Testis (tissue), 3 donors: ENCODE data around the gene AGPAT1. TPM values are rescaled to one million over a fixed set of nuclear protein-coding genes. Genes with fewer than 3 reads are reported as not detected.

ENCODE experiments used
- DNase-seq: peaks from one replicate; pipeline ENCODE4 v3.0.0-alpha.2; 2019
- H3K27ac ChIP-seq, 2 donors: fragments of 200-600 bp; sonication (generic); one replicate each; pipeline ENCODE4 v1.5.1; 2019
- H3K27me3 ChIP-seq: fragments of 200-600 bp; sonication (generic); one replicate; pipeline ENCODE4 v1.5.1; 2019
- H3K36me3 ChIP-seq: fragments of 200-600 bp; sonication (generic); one replicate; pipeline ENCODE4 v1.5.1; 2017; ENCODE audit warnings: low read depth; ENCODE audit errors: missing control alignments
- H3K4me1 ChIP-seq: fragments of 200-600 bp; sonication (generic); one replicate; pipeline ENCODE4 v1.5.1; 2019
- H3K4me3 ChIP-seq, 2 donors: fragments of 200-600 bp; sonication (generic); one replicate each; pipeline ENCODE4 v1.5.1; 2017 to 2019
- H3K9me3 ChIP-seq: fragments of 200-600 bp; sonication (generic); one replicate; pipeline ENCODE4 v1.5.1; 2017
- POLR2A ChIP-seq: fragments of 450-650 bp; IDR thresholded peaks from one replicate; pipeline ENCODE4 v1.6.1; 2017; ENCODE audit warnings: antibody characterized with exemption, mild to moderate bottlenecking, moderate library complexity
- WGBS, 2 donors: methylation state at CpG; one replicate each; pipeline ENCODE4 v1.1.5; 2018; 5-methylcytosine and 5-hydroxymethylcytosine counted together
- intact Hi-C: fragments of 100-400 bp; cut with DNase I; formaldehyde crosslinking; loops from one replicate; pipeline ENCODE4 v1.15.1; 2023; ENCODE audit warnings: low total_unique reads
- polyA plus RNA-seq: library from polyadenylated mRNA; stranded (reverse); fragments of 350-450 nt; fragmentation: Illumina TruSeq; extraction: RNeasy Lipid Tissue Mini Kit (QIAGEN cat#74804); gene quantifications from one replicate; pipeline ENCODE4 v1.2.3, GENCODE V29; 2014; ENCODE audit warnings: low read depth, low replicate concordance; ENCODE audit not compliant: insufficient read depth
- total RNA-seq, 2 donors: library from RNA; depleted of rRNA; stranded (reverse); fragments of >200 nt; gene quantifications; one replicate each; pipeline ENCODE4 v1.2.3, GENCODE V29; 2016
- TF ChIP-seq, protein P1 (sequence below), 3 experiments: fragments of 450-650 bp in 2 of 3; fragments of 200-600 bp in 1 of 3; sonication (generic) in 1 of 3; IDR thresholded peaks; one replicate each; pipeline ENCODE4 v1.5.1; 2016 to 2019; ENCODE audit warnings: antibody characterized with exemption in 3 of 3, mild to moderate bottlenecking in 2 of 3, moderate library complexity in 1 of 3

The AGPAT1 gene
- total and polyA plus RNA-seq, 3 donors from 2014 or later: 107 to 158 (median 115) TPM

DNA sequence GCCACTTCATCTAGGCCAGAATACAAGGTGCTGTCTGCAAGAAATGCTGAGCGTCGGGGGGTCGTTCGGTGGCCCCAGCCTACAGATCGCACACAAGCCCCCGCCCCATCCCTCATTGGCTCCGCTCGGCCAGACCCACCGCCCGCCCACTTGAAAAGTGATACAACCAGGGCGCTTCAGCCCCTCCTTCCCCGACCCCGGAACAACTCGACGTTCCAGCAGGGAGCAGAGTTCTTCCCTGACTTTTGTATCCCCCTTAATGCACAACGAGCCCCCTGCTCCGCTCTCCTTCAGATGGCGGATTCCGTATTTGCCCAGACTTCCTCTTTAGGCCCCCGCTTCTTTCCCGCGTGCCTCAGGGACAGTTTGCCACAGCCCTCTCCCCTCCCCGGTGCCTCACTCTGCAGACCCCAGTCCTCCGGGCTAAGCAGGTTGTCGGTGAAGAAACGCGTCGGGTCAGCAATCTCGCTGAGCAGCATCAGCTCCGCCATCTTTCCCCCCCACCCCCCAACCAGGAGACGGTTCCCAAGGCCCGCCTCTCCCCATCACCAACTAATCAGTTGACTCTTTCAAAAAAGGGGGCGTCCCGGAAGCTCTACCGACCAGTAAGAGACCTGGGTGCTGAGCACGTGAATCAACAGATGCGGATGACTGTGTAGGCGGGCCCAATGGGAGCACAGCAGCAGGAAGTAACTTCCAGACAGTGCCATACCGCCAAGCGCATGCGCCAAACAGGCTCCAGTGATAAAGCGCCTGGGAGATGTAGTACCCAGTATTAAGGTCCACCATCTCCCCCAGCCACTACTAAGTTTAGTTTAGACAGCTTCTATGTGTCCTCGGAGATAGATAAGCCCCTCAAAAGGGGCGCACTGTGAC is 47.9 kb downstream of the AGPAT1 start, which contains the start of gene ATF6B:
Gene ATF6B, minus strand, starts transcription at position 530 of the 876 bp plus-strand sequence. Its CDS starts 39 bp downstream, at position 491.
- TF ChIP-seq POLR2A: no peak
- TF ChIP-seq, protein P1, sequence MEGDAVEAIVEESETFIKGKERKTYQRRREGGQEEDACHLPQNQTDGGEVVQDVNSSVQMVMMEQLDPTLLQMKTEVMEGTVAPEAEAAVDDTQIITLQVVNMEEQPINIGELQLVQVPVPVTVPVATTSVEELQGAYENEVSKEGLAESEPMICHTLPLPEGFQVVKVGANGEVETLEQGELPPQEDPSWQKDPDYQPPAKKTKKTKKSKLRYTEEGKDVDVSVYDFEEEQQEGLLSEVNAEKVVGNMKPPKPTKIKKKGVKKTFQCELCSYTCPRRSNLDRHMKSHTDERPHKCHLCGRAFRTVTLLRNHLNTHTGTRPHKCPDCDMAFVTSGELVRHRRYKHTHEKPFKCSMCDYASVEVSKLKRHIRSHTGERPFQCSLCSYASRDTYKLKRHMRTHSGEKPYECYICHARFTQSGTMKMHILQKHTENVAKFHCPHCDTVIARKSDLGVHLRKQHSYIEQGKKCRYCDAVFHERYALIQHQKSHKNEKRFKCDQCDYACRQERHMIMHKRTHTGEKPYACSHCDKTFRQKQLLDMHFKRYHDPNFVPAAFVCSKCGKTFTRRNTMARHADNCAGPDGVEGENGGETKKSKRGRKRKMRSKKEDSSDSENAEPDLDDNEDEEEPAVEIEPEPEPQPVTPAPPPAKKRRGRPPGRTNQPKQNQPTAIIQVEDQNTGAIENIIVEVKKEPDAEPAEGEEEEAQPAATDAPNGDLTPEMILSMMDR (IDR thresholded peaks at IDR 0.05): no peak
- Histone ChIP-seq H3K9me3 (no peaks in the 10 kb centered on the region), H3K4me3 (peak within 1 kb of the TSS; percentile 87 to 90), H3K36me3 (no peaks in the 10 kb centered on the region), H3K27me3 (no peaks in the 10 kb centered on the region), H3K4me1 (peaks cover 23% of the 10 kb centered on the region), H3K27ac (peak within 1 kb of the TSS; percentile 92 to 99)
- intact Hi-C loops: loop anchor here (10.0 kb wide), 1 partner anchor 173 kb away; the partner anchor contains the start of genes NELFE and SKIC2
- peak; percentile 100 for DNase-seq
- WGBS, 2 donors: 0 to 1% methylated on average over 38 to 44 of the region's 44 CpGs

DNA sequence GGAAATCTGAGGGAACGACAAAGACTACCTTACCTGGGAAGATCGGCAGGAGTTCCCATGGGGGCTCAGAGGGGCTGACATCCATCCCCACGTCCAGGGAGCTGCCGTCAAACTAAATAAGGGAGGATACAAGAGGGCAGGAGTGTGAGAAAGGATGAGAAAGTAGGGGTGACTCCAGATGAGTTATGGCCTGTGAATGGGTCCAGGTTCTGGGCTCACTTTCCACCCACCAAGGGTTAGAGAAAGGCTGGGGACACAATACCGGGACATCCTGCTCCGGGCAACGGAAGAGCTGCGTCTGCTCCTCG is 48.5 kb downstream of the AGPAT1 start:
- H3K9me3 ChIP-seq: no peaks in the 10 kb centered on the region
- TF ChIP-seq, protein P1 (IDR thresholded peaks at IDR 0.05): no peak
- TF ChIP-seq POLR2A: no peak
- WGBS, 2 donors: 4 to 5% methylated on average over 7 to 9 of the region's 9 CpGs
- peak overlapping the region; percentile 84 to 87 for H3K4me3 ChIP-seq
- peak overlapping the region; percentile 89 to 92 for H3K27ac ChIP-seq
- no peaks in the 10 kb centered on the region for H3K27me3 ChIP-seq
- peaks cover 23% of the 10 kb centered on the region for H3K4me1 ChIP-seq
- no peaks in the 10 kb centered on the region for H3K36me3 ChIP-seq
- no peak for DNase-seq
- intact Hi-C loops: loop anchor here (10.0 kb wide), 1 partner anchor 173 kb away; the partner anchor contains the start of genes NELFE and SKIC2

DNA sequence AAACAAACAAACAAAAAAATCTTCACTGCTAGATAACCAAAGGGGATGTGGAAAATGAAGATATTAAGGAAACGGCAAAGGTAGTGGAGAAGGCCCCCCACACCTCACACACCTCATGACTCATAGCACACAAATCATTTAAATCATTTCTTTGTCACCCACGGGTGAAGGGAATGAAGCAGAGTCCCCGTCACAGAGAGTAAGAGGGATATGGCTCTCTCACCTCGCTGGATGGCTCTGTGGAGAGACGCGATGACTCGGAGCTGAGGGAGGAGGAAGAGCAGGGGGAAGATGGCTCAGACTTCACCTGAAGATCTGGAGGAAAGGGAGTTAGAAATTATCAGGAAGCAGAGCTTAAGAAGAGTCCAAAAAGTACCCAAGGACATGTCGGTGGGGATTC is 49.0 kb downstream of the AGPAT1 start:
- Histone ChIP-seq H3K9me3 (no peaks in the 10 kb centered on the region), H3K4me1 (peaks cover 23% of the 10 kb centered on the region), H3K4me3 (peak overlapping the region in 1 of 2 donors; percentile 84), H3K36me3 (no peaks in the 10 kb centered on the region), H3K27ac (no peak overlapping the region), H3K27me3 (no peaks in the 10 kb centered on the region)
- no peak for DNase-seq
- TF ChIP-seq POLR2A: no peak
- TF ChIP-seq, protein P1 (IDR thresholded peaks at IDR 0.05): no peak
- 37 to 42% methylated on average over 8 of the region's 8 CpGs for WGBS, 2 donors
- intact Hi-C loops: loop anchor here (10.0 kb wide), 1 partner anchor 172 kb away; the partner anchor contains the start of genes NELFE and SKIC2

DNA sequence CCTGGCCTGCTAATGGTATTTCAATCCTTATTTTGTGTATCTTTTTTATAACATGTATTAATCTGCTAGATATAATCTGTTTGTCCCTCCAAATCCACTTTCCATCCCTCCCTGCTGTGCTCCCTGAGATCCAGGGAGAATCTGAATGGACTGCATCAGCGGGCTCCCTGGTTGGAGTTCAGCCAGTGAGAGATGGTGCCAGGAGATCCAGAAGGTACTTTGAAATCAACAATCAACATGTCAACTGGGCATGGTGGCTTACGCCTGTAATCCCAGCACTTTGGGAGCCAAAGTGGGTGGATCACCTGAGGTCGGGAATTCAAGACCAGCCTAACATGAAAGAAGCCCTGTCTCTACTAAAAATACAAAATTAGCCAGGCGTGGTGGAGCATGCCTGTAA is 52.2 kb downstream of the AGPAT1 start:
- 87 to 98% methylated on average over 4 of the region's 4 CpGs for WGBS, 2 donors
- Histone ChIP-seq H3K4me1 (peaks cover 14% of the 10 kb centered on the region), H3K27me3 (no peaks in the 10 kb centered on the region), H3K27ac (no peak overlapping the region), H3K9me3 (no peaks in the 10 kb centered on the region), H3K36me3 (no peaks in the 10 kb centered on the region), H3K4me3 (no peak overlapping the region)
- intact Hi-C loops: loop anchor here (10.0 kb wide), 1 partner anchor 169 kb away; the partner anchor contains the start of genes NELFE and SKIC2
- TF ChIP-seq, protein P1 (IDR thresholded peaks at IDR 0.05): no peak
- no peak for TF ChIP-seq POLR2A
- no peak for DNase-seq
